Muscle of back (tissue), 11 donors: ENCODE data around the gene SHISA5. TPM values are rescaled to one million over a fixed set of nuclear protein-coding genes. Genes with fewer than 3 reads are reported as not detected.
"Not testable (repeated sequence)": the region's sequence is repeated elsewhere in the genome, so short reads cannot be mapped to it uniquely, and the experiment has no call there.

Source experiments
- DNase-seq, 3 donors: peaks; one replicate each; pipeline versions ENCODE4 v3.0.0 to v3.0.0-alpha.2; 2013
- polyA plus RNA-seq, 10 donors: library from polyadenylated mRNA; unstranded; fragments of 120-200 nt; gene quantifications; one replicate each; pipeline ENCODE4 v1.2.1, GENCODE V29; 2013; ENCODE audit not compliant: insufficient read length in 10 of 10

SHISA5 gene
- polyA plus RNA-seq, 10 donors = 54.3 to 89.5 (median 70.3) TPM

DNA sequence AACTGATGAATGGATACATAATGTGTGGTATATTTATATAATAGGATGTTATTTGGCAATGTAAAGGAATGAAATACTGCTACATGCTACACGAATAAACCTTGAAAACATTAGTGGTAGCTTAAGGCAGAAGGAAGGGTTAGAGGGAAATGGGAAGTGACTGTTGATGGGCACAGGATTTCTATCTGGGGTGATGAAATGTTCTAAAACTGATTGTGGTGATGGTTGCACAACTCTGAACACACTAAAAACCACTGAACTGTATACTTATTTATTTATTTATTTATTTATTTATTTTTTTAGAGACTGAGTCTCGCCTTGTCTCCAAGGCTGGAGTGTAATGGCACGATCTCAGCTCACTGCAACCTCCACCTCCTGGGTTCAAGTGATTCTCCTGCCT, 24.8 kb upstream of the SHISA5 start:
- DNase-seq = no peak

DNA sequence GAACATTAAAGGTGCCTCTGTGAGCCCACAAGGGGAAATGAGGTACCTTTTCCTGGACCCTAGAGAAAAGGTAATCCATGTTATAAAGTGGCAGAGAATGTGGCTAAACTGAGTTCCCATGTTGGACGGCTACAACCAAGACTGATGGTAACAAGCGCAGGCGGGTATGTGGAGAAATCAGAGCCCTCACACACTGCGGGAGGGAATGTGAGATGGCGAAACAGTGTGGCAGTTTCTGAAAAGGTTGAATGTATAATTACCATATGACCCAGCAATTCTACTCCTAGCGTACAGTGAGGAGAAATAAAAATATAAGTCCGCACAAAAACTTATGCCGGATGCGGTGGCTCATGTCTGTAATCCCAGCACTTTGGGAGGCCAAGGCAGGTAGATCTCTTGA, 24.1 kb upstream of the SHISA5 start:
- DNase-seq = no peak

DNA sequence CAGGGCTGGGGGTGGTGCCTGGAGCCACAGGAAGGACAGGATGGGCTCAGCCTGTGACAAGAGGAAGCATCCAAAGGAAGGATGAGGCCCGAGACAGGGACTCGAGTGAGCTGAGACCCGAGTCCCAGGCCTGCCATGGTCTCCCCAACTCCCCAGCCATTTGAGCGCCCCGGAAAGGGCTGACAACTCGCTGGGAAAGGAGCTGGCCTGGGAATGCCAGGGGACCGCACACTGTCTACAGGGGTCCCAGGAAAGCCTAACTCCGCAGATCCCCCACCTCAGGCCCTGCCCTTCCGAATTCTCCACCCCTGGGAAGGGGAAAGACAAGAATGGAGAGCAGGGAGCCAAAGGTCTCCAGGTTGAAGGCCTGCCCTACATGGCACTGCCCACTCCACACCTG, 21.0 kb upstream of the SHISA5 start:
- no peak for DNase-seq

DNA sequence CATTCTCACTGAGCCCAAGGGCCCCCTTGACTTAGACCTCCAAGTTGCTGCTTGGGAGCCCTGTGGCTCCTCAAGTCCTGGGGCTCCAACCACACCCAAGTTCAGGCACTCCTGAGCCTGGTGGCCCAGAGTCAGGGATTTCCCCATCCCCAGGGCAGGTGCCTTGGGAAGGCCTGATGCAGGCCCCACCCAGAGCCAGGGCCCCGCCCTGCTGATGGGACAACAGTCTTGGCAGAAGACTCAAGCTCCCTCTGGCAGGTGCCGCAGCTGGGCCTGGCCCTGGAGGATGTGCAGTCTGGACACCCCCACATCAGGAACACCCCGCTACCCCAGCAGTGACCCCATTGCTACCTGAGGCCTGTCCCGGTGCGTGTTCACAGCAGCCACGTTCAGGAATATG, 17.7 kb upstream of the SHISA5 start:
- no peak for DNase-seq

DNA sequence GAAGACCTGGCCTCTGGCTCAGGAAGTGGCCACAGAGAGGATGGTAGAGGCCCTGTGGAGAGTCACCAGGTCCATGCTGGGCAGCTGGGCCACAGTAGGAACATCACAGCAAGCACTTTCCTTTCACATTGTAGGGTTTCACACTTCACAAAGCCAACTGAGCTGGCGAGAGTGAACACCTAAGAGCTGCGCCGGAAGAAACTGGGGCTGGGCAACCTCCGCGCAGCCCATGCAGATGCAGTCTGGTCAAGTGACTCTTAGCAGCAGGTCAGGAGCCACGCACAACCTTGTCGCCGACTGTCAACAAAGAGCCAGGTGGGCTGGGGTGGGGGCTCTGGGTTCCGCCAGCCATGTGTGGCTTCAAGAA, 15.3 kb upstream of the SHISA5 start:
- DNase-seq = no peak

DNA sequence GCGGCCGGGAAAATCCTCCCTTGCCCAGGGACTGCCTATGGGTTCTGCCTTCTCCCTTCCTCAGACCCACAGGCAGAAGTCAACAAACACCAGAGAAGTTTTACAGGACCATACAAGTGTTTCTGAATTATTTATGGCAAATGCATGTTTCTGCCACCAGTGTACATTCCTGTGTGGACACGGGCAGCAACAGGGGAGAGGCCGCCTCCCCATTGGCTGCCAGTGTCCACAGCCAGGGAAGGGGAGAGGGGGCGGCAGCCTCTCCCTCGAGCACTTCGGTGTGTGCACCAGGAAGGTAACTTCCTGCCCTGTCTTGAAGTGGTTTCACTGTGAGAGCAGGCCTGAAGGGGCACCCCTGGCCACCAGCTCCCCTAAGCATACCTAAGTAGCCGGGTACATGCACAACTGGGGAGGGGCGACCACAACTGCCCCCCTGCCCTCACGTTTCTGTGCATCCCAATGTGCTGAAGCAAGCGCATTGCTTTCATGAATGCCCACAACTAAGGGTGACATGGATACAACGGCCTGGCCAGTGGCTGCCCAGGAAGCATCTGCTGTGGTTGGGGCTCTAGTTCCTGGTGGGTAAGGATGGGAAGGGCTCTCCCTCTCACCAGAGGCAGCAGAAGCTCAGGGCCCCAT, 14.8 kb upstream of the SHISA5 start:
- DNase-seq = no peak

DNA sequence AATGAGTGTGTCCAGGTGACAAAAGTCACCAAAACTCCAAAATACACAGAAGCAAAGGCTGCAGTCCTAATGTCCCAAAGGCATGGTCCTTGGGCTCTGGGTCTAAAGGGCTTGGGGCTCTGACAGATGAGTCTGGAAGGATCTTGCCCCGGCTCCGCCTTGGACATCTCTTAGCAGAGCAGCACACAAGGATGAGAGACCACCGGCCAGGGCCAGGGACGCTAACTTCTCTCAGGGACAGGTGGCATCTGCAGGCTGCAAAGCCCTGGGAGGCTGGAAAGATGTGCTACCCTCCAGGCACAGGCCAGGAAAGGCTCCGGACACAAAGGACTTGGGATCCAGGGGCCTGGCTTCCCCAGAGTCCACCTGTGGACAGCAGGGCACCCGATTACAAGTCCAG, 14.1 kb upstream of the SHISA5 start:
- DNase-seq = no peak

DNA sequence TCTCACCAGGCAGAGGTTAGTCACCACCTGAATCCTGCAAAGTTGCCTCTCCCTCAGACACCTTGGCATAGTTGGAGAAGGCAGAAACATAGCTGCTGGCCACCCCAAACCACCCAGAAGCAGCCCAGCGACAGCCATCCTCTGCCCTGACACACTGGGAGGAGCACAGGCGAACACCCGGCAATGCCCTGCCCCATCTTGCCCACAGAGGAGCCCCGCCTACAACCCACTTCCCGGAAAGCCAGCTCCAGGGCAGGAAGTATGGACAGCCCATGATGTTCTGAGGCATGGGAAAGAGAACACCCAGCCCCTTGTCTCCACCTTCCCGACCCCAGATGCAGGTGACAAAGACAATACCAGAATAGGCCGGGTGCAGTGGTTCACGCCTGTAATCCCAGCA, 12.6 kb upstream of the SHISA5 start:
- no peak for DNase-seq

DNA sequence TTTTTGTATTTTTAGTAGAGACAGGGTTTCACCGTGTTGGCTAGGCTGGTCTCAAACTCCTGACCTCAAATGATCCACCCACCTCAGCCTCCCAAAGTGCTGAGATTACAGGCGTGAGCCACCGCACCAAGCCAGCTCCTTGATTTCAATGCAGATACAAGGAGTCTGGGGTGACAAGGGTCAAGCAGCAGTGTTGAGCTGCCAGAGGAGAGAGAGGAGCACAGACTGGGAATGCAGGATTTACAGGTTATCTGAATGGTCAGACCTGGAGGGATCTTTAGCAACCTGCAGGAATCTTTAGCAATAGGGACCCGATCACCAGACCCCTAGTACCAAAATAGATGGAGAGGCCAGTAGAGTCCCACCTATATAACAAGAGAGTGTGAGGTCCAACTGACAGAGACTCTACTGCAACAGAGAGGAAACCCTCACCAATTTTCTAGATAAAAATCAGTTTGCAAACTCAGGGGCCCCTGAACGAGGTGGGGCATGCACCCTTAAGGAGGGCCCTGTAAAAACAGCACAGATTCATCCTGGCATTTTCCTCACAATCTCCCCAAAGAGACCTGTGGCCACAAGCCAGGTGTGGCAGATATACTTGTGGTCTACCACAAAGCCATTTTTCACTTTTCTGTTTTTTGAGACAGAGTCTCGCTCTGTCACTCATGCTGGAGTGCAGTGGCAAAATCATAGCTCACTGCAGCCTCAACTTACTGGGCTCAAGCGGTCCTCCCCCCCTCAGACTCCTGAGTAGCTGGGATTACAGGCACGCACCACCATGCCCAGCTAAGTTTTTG, 10.7 kb upstream of the SHISA5 start:
- no peak for DNase-seq

DNA sequence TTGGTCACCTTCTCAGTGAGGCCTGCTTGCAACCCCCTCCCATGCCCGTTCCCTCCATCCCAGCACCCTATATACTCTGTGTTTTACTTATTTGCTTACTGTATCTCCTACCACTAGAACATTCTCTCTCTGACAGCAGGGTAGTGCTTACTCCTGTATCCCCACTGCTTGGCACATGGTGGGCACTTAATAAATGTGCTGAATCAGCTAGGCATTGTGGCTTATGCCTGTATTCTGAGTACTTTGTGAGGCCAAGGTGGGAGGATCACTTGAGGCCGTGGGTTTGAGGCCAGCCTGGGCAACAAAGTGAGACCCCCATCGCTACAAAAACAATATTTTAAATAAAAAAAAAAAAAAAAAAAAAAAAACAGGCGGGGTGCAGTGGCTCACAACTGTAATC, 7.6 kb upstream of the SHISA5 start:
- no peak for DNase-seq

DNA sequence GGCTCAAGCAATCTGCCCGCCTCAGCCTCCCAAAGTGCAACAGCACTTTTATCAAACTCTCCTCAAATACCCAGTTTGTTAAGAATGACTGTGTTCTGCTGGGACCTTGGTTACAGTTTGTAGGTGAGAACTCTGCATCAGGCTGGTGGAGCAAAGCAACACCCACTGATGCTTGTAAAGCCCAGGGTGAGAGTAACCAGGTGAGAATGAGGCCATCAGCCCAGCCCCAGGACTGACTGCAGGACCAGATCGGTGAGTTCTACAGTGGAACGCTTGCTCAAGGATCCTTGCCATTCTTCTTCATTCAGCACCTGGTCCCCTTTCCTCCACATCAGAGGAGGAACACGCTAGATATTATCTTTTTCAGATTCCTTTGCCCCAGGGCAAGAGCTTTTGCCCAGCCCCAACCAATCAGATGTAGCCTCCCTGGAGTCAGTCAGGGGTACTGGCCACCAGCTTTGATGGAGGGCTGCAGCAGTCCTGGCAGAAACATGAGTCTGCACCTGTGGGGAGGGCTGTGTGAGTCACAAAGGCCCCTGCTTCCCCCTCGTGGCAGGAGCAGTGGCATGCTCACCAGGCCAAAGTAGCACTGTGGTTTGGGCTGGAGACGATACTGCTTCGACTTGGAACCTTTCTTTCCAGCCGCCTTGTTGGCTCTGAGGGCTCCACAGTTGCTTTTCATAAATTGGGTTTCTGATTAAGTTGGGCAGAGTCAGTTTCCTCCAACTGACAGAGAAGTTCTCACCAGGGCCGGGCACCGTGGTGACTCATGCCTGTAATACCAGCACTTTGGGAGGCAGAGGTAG, 3.5 kb upstream of the SHISA5 start:
- DNase-seq = peak in 2 of 3 donors; percentile 25 to 38

DNA sequence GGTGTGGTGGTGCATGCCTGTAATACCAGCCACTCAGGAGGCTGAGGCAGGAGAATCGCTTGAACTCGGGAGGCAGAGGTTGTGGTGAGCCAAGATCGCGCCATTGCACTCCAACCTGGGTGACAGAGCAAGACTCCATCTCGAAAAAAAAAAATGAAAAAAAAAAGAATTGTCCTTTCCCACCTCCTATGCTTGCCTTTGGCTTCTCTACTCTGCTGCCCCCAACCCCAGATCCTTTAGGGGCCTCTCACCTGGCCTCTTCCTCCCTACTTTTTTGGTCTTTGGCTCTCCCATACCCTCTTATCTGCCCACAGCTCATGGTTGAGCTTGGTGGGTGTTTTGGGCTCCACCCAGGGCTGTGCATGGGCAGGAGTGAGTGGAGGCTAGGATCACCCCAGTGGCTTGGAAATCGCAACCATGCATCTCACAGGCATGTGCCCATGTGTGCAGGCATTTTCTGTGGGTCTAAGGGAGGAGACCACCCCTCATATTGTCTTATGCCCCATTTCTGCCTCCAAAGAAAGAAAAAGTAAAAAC, 2.1 kb upstream of the SHISA5 start:
- no peak for DNase-seq

DNA sequence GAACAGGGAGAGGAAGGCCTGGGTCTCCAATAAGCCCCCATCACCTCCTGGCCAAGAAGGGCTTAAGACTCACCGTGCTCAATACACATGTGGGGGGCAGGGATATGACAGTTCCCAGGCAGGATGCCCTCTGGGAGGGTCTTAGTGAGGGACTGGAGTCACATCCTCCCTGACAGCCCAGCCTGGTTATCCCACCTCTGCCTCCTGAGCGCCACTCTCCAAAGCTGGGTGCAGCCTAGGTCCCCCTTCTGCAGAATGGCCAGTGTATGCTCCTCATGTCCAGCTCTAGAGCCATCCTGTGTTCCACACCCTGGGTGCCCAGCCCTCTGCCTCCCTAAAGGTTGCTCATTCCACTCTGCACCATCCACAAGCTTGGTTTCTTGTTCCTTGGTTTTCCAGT, 1.2 kb upstream of the SHISA5 start:
- DNase-seq = no peak

DNA sequence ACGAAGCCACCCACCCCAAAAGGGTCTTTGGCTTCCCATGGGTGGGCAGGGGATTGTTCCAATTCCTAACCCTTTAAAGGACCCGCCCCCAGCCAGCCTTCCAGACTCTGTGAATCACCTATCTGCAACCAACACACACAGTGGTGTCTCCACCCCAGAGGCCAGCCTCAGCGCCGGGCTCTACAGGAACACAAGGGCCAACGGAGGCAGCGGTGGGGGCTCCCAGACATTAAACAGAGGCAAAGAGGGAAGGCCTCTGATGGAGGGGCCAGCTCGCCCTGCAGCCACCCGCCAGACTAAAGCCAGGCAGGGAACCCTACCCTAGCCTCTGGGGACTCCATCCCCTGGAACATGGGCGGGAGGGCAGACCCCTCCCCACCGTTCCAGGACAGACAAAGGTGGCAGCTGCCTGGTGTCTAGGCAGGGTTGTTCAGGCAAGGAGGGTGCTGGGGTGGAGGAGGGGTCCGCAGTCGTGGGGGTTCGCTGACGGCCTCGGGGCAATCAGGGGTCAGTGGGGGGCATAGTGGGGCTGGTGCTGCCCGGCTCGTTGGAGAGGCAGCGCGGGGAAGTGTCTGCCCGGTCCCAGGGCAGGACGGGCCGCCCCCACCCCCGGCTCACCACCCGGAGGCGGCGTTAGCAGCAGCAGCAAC, 448 bp downstream of the SHISA5 start:
- DNase-seq = peak in 1 of 3 donors; percentile 57

DNA sequence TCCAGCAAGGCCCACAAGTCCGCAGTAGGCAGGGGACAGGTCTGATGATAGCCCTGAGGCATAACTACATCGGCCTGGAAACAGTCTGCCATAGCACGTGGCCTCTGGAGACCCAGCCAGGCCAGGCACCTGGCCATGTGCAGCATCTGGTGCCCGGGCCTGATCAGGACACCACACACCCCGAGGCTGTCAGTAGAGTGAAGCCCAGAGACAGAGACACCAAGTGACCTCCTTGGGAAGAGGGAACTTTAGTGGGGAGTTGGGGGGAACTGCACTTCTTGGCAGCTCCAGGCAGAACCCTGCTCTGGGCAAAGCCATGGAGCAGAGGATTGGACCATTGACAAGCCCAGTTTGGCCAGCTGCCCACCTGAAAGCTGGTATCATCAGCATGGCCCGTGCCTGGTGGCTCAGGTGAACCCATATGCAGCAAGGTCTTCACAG, 1.2 kb downstream of the SHISA5 start:
- peak in 1 of 3 donors; percentile 19 for DNase-seq

DNA sequence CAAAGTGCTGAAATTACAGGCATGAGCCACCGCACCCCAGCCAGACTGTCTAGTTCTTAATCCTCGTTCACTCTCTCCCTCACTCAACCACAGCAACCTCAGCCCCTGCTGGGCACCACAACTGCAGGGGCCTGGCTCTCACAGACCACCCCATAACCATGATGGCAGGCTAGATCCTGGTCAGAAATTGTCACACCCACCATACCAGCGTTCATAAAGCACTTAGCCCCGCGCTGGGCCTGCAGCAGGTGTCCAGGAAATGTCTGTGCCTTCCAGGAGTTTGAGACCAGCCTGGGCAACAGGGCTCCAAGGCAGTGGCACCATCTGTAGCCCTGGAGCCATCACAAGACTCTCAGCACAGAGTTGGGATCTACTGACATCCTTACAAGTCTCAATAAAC, 1.9 kb downstream of the SHISA5 start:
- DNase-seq = no peak

DNA sequence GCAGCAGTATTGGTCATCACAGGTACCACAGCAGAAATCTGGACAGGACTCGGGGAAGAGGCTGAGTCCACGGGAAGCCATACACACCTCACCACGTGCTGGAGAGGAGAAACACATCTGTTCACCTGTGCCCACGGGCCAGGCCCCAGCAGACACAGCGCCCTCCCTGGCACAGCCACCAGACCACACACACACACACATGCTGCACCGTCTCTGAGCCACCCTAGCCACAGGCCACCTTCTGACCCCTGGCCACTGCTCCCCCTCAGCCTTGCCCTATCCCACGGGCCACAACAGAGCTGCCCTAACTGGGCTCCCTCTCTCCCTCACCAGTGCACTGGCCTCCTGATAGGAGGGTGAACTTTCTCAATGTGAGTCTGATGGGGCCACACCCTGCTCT, 2.8 kb downstream of the SHISA5 start:
- no peak for DNase-seq

DNA sequence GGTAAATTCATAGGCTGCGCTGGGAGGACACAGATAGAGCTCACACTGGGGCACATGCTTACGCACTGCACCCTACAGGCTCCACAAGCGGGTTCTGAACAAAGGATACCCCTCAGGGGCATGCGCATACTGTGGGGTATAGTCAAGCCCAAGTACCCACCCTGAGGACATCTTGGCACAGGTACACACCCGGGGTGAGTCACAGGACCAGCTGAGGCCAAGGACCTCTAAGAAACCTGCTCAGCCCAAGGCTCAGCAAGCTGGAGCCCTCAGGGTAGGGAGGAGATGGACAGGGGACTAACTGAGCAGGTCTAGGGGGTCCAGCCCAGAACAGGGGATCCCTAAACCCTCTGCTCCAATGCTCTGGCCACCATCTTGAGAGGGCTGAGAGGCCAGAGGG, 3.3 kb downstream of the SHISA5 start:
- DNase-seq = no peak

DNA sequence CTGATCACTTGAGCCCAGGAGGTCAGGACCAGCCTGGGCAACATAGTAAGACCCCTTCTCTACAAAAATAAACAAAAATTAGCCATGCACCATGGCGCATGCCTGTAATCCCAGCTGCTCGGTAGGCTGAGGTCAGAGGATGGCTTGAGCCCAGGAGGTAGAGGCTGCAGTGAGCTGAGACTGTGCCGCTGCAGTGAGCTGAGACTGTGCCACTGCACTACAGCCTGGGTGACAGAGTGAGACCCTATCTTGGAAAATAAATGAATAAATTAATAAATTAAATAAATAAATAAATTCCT, 10.8 kb downstream of the SHISA5 start:
- no peak for DNase-seq

DNA sequence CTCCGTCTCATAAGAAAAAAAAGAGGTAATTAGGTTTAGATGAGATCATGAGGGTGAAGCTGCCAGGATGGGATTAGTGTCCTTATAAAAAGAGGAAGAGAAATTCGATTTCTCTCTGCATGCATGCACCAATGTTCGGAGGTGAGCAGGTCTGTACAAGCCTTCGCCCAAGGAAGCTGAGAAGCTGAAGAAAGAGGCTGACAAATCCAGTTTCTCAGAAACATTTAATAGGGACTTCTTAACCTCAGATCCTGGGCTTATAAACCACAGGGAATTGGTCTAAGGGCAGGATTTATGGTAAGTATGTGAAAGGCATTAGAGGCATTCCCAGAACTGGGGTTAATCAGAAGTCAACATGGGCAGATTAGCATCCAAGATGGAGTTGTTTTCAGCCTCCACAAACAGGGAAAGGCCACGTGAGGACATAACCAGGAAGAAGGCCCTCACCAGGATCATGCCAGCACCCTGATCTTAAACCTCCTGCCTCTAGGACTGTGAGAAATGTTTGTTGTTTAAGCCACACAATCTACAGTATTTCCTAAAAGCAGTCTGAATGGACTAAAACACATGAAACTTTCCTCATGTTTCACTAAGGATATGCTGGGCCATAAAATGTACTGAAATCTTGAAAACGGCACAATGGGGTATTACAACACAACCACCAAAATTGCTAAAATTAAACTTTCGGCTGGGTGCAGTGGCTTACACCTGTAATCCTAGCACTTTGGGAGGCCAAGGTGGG, 11.3 kb downstream of the SHISA5 start:
- DNase-seq = no peak

DNA sequence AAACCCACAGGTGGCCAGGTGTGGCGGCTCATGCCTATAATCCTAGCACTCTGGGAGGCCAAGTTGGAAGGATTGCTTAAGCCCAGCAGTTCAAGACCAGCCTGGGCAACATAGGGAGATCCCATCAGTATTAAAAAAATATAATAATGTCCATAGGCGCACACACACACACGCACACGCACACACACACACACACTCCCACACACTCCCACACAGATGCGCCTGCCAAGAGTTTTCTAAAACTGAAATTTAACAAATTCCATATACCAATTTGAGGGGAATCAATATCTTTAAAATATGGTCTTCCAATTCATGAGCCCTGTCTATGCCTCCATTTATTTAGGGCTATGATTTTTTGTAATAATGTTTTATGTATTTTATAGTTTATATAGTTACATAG, 17.0 kb downstream of the SHISA5 start:
- no peak for DNase-seq

DNA sequence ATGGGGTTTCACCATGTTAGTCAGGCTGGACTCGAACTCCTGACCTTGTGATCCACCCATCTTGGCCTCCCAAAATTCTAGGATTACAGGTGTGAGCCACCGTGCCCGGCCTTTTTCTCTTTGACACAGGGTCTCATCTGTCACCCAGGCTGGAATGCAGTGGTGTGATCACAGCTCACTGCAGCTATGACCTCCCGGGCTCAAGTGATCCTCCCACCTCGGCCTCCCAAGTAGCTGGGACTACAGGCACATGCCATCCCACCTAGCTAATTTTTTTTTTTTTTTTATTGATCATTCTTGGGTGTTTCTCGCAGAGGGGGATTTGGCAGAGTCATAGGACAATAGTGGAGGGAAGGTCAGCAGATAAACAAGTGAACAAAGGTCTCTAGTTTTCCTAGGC, 21.2 kb downstream of the SHISA5 start:
- DNase-seq = not testable (repeated sequence)
